CD4-positive, alpha-beta T cell (primary cell): ENCODE measurements around the gene SLC8A2. TPM values are rescaled to one million over a fixed set of nuclear protein-coding genes. Genes with fewer than 3 reads are reported as not detected.
A peak's percentile ranks its signal among the peaks of the same experiment; 100 is the strongest.

Experiments used
- ATAC-seq: fragments of 200-7000 bp; cut with Tn5 transposase; one replicate; pipeline ENCODE4 v1.10.0; 2022; ENCODE audit warnings: mild to moderate bottlenecking; ENCODE audit not compliant: poor library complexity
- CTCF ChIA-PET: fragments of 350-600 bp; sonication (Branson Sonifier 250); formaldehyde crosslinking; loops from one replicate; lab custom pipeline; 2021; ENCODE audit warnings: antibody characterized with exemption, inconsistent platforms; lab: Charles Lee
- POLR2A ChIA-PET: fragments of 350-600 bp; sonication (Branson Sonifier 250); formaldehyde crosslinking; loops from one replicate; lab custom pipeline; 2021; ENCODE audit warnings: antibody characterized with exemption, inconsistent platforms; lab: Charles Lee
- DNase-seq, 14 experiments: peaks; one replicate each; pipeline ENCODE4 v3.0.0-alpha.2; 2013 to 2020; ENCODE audit warnings: mixed read lengths in 2 of 14
- H3K27ac ChIP-seq, 2 donors: one replicate each; pipeline versions ENCODE4 v1.5.1 to v1.7.0; 2013; ENCODE audit warnings: low read length in 2 of 2, low read depth in 1 of 2, mild to moderate bottlenecking in 1 of 2
- H3K27me3 ChIP-seq, 2 experiments: 1 replicate in 1 of 2; 2 replicates in 1 of 2; pipeline versions ENCODE4 v1.6.1 to v1.7.0; 2013; ENCODE audit warnings: low read length in 2 of 2, control low read depth in 1 of 2, mild to moderate bottlenecking in 1 of 2, moderate library complexity in 1 of 2; ENCODE audit not compliant: insufficient read depth in 2 of 2, control insufficient read depth in 1 of 2
- H3K36me3 ChIP-seq: one replicate; pipeline ENCODE4 v1.6.1; 2013; ENCODE audit warnings: low read length, control low read depth; ENCODE audit not compliant: insufficient read depth
- H3K4me1 ChIP-seq: one replicate; pipeline ENCODE4 v1.6.1; 2013; ENCODE audit warnings: low read length, control low read depth; ENCODE audit not compliant: insufficient read depth
- H3K4me3 ChIP-seq: one replicate; pipeline ENCODE4 v1.5.1; 2013; ENCODE audit warnings: mild to moderate bottlenecking, low read length, moderate library complexity
- H3K9me3 ChIP-seq, 2 experiments: 1 replicate in 1 of 2; 2 replicates in 1 of 2; pipeline versions ENCODE4 v1.6.1 to v1.7.0; 2013; ENCODE audit warnings: low read length in 2 of 2, mild to moderate bottlenecking in 2 of 2, control low read depth in 1 of 2, moderate library complexity in 1 of 2; ENCODE audit not compliant: control insufficient read depth in 1 of 2, insufficient read depth in 1 of 2
- H3K27ac Mint-ChIP-seq: one replicate; pipeline ENCODE4 v1.8.0; 2020; ENCODE audit warnings: mixed read lengths
- H3K27me3 Mint-ChIP-seq: one replicate; pipeline ENCODE4 v1.8.0; 2021; ENCODE audit warnings: mixed read lengths
- H3K36me3 Mint-ChIP-seq: one replicate; pipeline ENCODE4 v1.8.0; 2021; ENCODE audit warnings: low read depth, mixed read lengths
- H3K4me1 Mint-ChIP-seq: one replicate; pipeline ENCODE4 v1.8.0; 2021; ENCODE audit warnings: low read depth, mixed read lengths
- H3K4me3 Mint-ChIP-seq: one replicate; pipeline ENCODE4 v1.8.0; 2020; ENCODE audit warnings: mild to moderate bottlenecking, mixed read lengths
- H3K9me3 Mint-ChIP-seq: one replicate; pipeline ENCODE4 v1.8.0; 2020; ENCODE audit warnings: mixed read lengths
- intact Hi-C, 2 experiments: fragments of 100-400 bp; cut with DNase I in 1 of 2; cut with micrococcal nuclease in 1 of 2; formaldehyde crosslinking; loops; one replicate each; pipeline versions ENCODE4 v1.15.1 to v1.9.0; 2023 to 2025; cut with DNase I, micrococcal nuclease
- total RNA-seq, 174 experiments: library from RNA in 2 of 174; stranded (reverse) in 2 of 174; gene quantifications; one replicate each; pipeline ENCODE4 v1.2.3 and lab custom pipeline; 2021 to 2026
- TF ChIP-seq, protein P1 (sequence below): fragments of 200-600 bp; IDR thresholded peaks from one replicate; pipeline ENCODE4 v1.8.0; 2022; ENCODE audit warnings: antibody characterized with exemption, mild to moderate bottlenecking

SLC8A2 gene
- total RNA-seq, 2 experiments from 2014 or later, result not detected

DNA sequence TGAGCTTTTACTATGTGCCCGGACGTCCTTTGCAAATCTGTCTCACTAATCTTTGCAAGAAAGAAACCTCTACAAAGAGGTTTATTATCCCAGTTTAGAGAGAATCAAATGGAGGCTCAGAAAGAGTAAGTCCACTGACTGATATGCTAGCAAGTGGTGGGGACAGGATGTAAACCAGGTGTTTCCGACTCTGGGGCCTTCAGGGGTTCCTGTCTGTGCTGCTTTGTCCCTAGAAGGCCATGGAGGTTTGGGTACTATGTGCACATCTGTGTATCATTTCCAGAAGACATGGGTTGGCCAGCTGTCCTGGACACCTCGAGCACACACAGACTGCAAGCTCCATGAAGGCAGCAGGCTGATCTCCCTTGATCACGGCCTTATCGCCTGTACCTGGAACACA is 13.5 kb upstream of the SLC8A2 start:
- peaks cover 33% of the 10 kb centered on the region for H3K4me1 ChIP-seq
- H3K4me3 ChIP-seq, result peak overlapping the region; percentile 82
- peaks cover 28% of the 10 kb centered on the region for H3K36me3 Mint-ChIP-seq
- no peak for ATAC-seq
- no peak overlapping the region for H3K27ac ChIP-seq
- POLR2A ChIA-PET, result interaction anchor here (1.5 to 3.0 kb wide), 4 partner anchors 9 to 125 kb away, joined by 3 to 30 read pairs (median 10); partner anchors contain the start of genes BICRA and NAPA
- H3K27me3 ChIP-seq, result no peaks in the 10 kb centered on the region
- CTCF ChIA-PET, result interaction anchor here (0.6 to 3.8 kb wide), 3 partner anchors 30 to 49 kb away, joined by 3 to 25 read pairs (median 21); partner anchors contain the start of gene NAPA
- peak overlapping the region; percentile 96 for H3K27ac Mint-ChIP-seq
- H3K27me3 Mint-ChIP-seq, result no peaks in the 10 kb centered on the region
- TF ChIP-seq, protein P1, sequence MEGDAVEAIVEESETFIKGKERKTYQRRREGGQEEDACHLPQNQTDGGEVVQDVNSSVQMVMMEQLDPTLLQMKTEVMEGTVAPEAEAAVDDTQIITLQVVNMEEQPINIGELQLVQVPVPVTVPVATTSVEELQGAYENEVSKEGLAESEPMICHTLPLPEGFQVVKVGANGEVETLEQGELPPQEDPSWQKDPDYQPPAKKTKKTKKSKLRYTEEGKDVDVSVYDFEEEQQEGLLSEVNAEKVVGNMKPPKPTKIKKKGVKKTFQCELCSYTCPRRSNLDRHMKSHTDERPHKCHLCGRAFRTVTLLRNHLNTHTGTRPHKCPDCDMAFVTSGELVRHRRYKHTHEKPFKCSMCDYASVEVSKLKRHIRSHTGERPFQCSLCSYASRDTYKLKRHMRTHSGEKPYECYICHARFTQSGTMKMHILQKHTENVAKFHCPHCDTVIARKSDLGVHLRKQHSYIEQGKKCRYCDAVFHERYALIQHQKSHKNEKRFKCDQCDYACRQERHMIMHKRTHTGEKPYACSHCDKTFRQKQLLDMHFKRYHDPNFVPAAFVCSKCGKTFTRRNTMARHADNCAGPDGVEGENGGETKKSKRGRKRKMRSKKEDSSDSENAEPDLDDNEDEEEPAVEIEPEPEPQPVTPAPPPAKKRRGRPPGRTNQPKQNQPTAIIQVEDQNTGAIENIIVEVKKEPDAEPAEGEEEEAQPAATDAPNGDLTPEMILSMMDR, result no peak
- intact Hi-C loops, result no loop called here
- H3K4me3 Mint-ChIP-seq, result peak overlapping the region; percentile 97
- peaks cover 15% of the 10 kb centered on the region for H3K36me3 ChIP-seq
- H3K9me3 ChIP-seq, result no peaks in the 10 kb centered on the region
- no peaks in the 10 kb centered on the region for H3K9me3 Mint-ChIP-seq
- H3K4me1 Mint-ChIP-seq, result peaks cover 37% of the 10 kb centered on the region
- DNase-seq, result peak in 2 of 14 experiments; percentile 15 to 23

DNA sequence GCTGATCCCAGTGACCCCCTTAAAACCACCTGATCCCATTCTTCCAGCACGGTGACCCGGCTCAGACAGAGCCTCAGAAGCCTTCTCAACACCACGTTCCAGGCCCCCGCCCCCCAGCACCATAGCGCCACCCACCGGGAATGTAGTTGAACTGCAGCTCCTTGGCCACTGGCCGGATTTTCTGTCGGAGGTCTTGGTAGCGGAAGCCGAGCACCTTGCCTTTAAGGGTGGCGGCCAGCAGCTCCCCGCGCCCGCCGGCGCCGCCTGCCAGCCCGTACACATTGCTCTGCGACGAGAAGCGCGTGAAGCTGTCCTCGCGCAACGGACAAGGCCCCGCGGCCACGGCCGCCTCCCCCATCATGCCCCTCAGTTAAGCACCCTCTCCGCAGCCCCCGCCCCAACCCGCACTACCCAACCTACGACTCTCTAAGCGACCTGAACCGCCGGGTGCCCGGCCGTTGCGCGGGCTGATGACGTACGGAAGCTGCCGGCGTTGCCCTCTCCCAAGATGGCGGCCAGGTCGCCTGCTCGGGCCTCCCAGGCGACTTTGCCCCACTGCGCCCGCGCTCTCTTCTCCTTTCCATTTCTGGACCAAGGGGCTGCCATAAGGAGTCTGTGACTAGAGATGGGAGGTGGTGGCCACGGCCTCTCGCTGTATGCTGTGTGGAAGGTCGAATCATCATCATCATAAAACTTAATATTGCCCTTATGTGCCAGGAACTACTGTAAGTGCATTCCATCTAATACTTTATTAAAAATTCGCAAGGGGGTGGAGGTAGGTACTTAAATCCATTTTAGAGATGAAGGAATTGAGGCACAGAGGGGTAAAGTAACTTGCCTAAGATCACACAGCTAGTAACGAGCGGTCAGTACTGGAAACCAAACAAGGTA is 12.4 kb upstream of the SLC8A2 start, which contains the start of gene KPTN:
Gene KPTN (minus strand): TSS at position 420 of the 891 bp plus-strand sequence. CDS start 59 bp downstream, at position 361.
- Mint-ChIP-seq H3K27me3 (no peaks in the 10 kb centered on the region), H3K36me3 (peaks cover 17% of the 10 kb centered on the region), H3K4me3 (peak within 1 kb of the TSS; percentile 97), H3K4me1 (peaks cover 37% of the 10 kb centered on the region), H3K9me3 (no peaks in the 10 kb centered on the region), H3K27ac (peak within 1 kb of the TSS; percentile 96)
- ATAC-seq, result peak; percentile 83
- DNase-seq, result peak; percentile 78 to 94 (median 83)
- peak within 1 kb of the TSS; percentile 73 to 94 for H3K27ac ChIP-seq
- H3K9me3 ChIP-seq, result no peaks in the 10 kb centered on the region
- TF ChIP-seq, protein P1, result peak; percentile 75
- ChIA-PET CTCF (interaction anchor here (0.7 to 3.8 kb wide), 11 partner anchors 11 to 223 kb away, joined by 3 to 25 read pairs (median 5); partner anchors contain the start of genes DHX34 and NAPA), POLR2A (interaction anchor here (0.6 to 3.0 kb wide), 12 partner anchors 8 to 1331 kb away, joined by 3 to 30 read pairs (median 6); partner anchors contain the start of genes BICRA, INAFM1, NAPA and NOP53)
- no peaks in the 10 kb centered on the region for H3K27me3 ChIP-seq
- H3K4me1 ChIP-seq, result peaks cover 33% of the 10 kb centered on the region
- H3K4me3 ChIP-seq, result peak within 1 kb of the TSS; percentile 82
- intact Hi-C loops, result loop anchor here (1.0 to 5.0 kb wide), 7 partner anchors 15 to 1597 kb away; partner anchors contain the start of genes IRF2BP1 (in 1 of the 2), NAPA (in 1 of the 2) and NOP53 (in 1 of the 2)
- H3K36me3 ChIP-seq, result peaks cover 7% of the 10 kb centered on the region

DNA sequence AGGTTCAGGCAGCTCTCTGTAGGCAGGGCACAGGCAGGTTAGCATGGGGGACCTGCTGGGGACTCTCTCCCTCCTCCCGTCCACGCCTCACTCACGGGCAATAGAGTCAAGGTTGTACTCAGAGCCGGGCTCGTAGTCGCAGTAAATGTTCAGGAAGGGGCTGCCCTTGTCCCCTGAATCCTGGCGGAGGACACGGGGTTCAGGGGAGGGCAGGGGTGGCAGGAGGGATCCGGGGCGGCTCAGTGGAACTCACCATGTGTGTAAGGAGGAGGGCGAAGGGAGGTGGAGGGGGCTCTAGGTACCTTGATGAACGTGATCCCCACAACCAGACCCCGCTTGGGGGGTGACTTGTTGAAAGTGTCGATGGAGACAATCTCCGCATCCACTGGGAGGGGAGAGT is 11.5 kb upstream of the SLC8A2 start:
- CTCF ChIA-PET, result interaction anchor here (0.6 to 3.8 kb wide), 7 partner anchors 10 to 134 kb away, joined by 4 to 25 read pairs (median 8); partner anchors contain the start of genes DHX34 and NAPA
- peaks cover 37% of the 10 kb centered on the region for H3K4me1 Mint-ChIP-seq
- Histone ChIP-seq H3K36me3 (peaks cover 5% of the 10 kb centered on the region), H3K4me3 (peak overlapping the region; percentile 82), H3K27ac (no peak overlapping the region), H3K27me3 (no peaks in the 10 kb centered on the region), H3K4me1 (peaks cover 33% of the 10 kb centered on the region), H3K9me3 (no peaks in the 10 kb centered on the region)
- H3K27ac Mint-ChIP-seq, result peak overlapping the region; percentile 96
- TF ChIP-seq, protein P1, result no peak
- peaks cover 16% of the 10 kb centered on the region for H3K36me3 Mint-ChIP-seq
- no peaks in the 10 kb centered on the region for H3K27me3 Mint-ChIP-seq
- POLR2A ChIA-PET, result interaction anchor here (0.6 to 3.0 kb wide), 8 partner anchors 32 to 262 kb away, joined by 3 to 30 read pairs (median 8); partner anchors contain the start of genes BICRA, INAFM1, NAPA and NOP53
- ATAC-seq, result no peak
- DNase-seq, result peak in 1 of 14 experiments; percentile 33
- H3K4me3 Mint-ChIP-seq, result peak overlapping the region; percentile 97
- H3K9me3 Mint-ChIP-seq, result no peaks in the 10 kb centered on the region
- intact Hi-C loops, result loop anchor here (2.0 to 5.0 kb wide), 4 partner anchors 14 to 1596 kb away; partner anchors contain the start of gene IRF2BP1 (in 1 of the 2)
